ENCODE data around the gene NPC2. TPM values are rescaled to one million over a fixed set of nuclear protein-coding genes. Genes with fewer than 3 reads are reported as not detected.

The NPC2 gene
- total and polyA plus RNA-seq, 5 donors from 2014 or later: 33.1 to 144 (median 102) TPM

DNA sequence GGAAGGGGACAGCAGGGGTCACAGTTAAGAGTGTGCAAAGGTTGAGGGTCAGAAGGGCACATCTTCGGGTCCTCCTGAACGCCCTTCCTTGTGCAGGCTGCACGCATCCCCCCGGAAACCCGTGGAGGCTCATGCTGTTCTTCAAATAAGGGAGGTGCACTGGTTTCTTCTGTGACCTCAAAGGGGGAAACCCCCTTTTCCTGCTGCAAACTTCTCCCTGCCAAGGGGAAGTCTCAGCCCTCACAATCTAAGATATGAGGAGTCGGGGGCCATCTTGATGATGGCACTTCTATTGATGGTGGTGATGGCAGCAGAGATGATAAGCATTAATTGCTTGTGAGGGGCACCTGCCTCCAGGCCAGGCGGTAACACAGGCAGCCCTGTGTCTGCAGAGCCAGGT, 40.5 kb upstream of the NPC2 start:
- Histone ChIP-seq H3K4me3 (ENCODE audit: low read depth, low read length) (no peak overlapping the region), H3K27ac (ENCODE audit: insufficient read depth, low read length, poor library complexity, severe bottlenecking) (no peak overlapping the region), H3K4me1 (ENCODE audit: control insufficient read depth, insufficient read depth, low read length, poor library complexity, severe bottlenecking) (no peaks in the 10 kb centered on the region), H3K27me3 (ENCODE audit: control insufficient read depth, insufficient read depth, low read length) (no peaks in the 10 kb centered on the region), H3K36me3 (ENCODE audit: control insufficient read depth, insufficient read depth, low read length) (no peaks in the 10 kb centered on the region), H3K9me3 (ENCODE audit: control insufficient read depth in 2 of 2, low read length in 2 of 2) (no peaks in the 10 kb centered on the region)
- Mint-ChIP-seq H3K9me3 (peaks cover 0 to 1% (median 0%) of the 10 kb centered on the region in 7 donors), H3K27me3 (peaks cover 5% of the 10 kb centered on the region), H3K27ac (no peak overlapping the region), H3K4me3 (no peak overlapping the region), H3K4me1 (peaks cover 0 to 2% (median 1%) of the 10 kb centered on the region in 4 donors), H3K36me3 (no peaks in the 10 kb centered on the region)
- no peak for ATAC-seq (ENCODE audit: low read depth in 2 of 2)
- no peak for DNase-seq

DNA sequence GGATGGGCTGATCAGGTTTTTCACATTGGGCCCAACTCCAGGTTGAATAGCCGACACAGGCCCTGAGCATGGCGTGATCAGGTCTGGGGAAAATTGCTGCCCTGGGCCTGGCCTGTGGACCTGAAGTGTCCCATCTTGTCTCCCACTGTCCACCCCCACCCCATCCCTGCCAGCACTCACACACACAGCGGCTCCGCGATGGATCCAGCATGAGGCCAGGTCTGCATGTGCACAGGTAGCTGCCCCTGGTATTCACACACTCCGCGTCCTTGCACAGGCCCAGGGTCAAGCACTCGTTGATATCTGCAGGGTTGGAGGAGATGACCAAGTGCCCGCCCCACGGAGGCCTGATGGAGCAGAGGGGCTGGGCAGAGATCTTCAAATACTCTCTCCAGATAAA, 39.1 kb upstream of the NPC2 start:
- Histone ChIP-seq H3K27ac (ENCODE audit: insufficient read depth, low read length, poor library complexity, severe bottlenecking) (no peak overlapping the region), H3K36me3 (ENCODE audit: control insufficient read depth, insufficient read depth, low read length) (no peaks in the 10 kb centered on the region), H3K4me1 (ENCODE audit: control insufficient read depth, insufficient read depth, low read length, poor library complexity, severe bottlenecking) (no peaks in the 10 kb centered on the region), H3K4me3 (ENCODE audit: low read depth, low read length) (no peak overlapping the region), H3K9me3 (ENCODE audit: control insufficient read depth in 2 of 2, low read length in 2 of 2) (no peaks in the 10 kb centered on the region), H3K27me3 (ENCODE audit: control insufficient read depth, insufficient read depth, low read length) (no peaks in the 10 kb centered on the region)
- DNase-seq (no peak), ATAC-seq (ENCODE audit: low read depth in 2 of 2) (no peak)
- no peak overlapping the region for H3K27ac Mint-ChIP-seq
- peaks cover 0 to 1% (median 0%) of the 10 kb centered on the region in 7 donors for H3K9me3 Mint-ChIP-seq
- H3K4me1 Mint-ChIP-seq: peaks cover 0 to 2% (median 1%) of the 10 kb centered on the region in 4 donors
- H3K36me3 Mint-ChIP-seq: no peaks in the 10 kb centered on the region
- no peak overlapping the region for H3K4me3 Mint-ChIP-seq
- H3K27me3 Mint-ChIP-seq: peaks cover 7% of the 10 kb centered on the region

DNA sequence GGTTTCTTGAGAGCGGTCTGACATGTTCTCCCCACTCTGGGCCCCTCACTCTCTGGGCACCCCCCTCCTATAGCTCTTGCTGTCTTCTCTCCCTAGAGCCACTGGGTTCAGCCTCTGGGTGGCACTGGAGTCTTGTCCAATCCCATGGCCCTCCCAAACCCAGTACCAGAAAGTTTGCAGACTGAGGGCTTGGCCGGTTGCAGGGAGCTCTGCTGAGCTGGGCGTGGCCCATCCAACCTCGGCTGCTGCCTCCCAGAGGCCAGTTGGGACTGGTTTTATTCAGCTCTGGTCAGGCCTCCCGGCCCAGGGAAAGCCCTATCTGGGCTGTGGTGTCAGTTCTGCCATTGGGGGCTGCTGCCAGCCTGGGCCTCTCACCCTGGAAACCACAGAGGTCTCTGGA, 38.4 kb upstream of the NPC2 start:
- DNase-seq: no peak
- Mint-ChIP-seq H3K4me1 (peaks cover 0 to 2% (median 1%) of the 10 kb centered on the region in 4 donors), H3K4me3 (no peak overlapping the region), H3K27ac (no peak overlapping the region), H3K36me3 (no peaks in the 10 kb centered on the region), H3K27me3 (peaks cover 10% of the 10 kb centered on the region), H3K9me3 (peaks cover 0 to 1% (median 0%) of the 10 kb centered on the region in 7 donors)
- Histone ChIP-seq H3K27me3 (ENCODE audit: control insufficient read depth, insufficient read depth, low read length) (no peaks in the 10 kb centered on the region), H3K27ac (ENCODE audit: insufficient read depth, low read length, poor library complexity, severe bottlenecking) (no peak overlapping the region), H3K36me3 (ENCODE audit: control insufficient read depth, insufficient read depth, low read length) (no peaks in the 10 kb centered on the region), H3K4me1 (ENCODE audit: control insufficient read depth, insufficient read depth, low read length, poor library complexity, severe bottlenecking) (no peaks in the 10 kb centered on the region), H3K9me3 (ENCODE audit: control insufficient read depth in 2 of 2, low read length in 2 of 2) (no peaks in the 10 kb centered on the region), H3K4me3 (ENCODE audit: low read depth, low read length) (no peak overlapping the region)
- no peak for ATAC-seq (ENCODE audit: low read depth in 2 of 2)

DNA sequence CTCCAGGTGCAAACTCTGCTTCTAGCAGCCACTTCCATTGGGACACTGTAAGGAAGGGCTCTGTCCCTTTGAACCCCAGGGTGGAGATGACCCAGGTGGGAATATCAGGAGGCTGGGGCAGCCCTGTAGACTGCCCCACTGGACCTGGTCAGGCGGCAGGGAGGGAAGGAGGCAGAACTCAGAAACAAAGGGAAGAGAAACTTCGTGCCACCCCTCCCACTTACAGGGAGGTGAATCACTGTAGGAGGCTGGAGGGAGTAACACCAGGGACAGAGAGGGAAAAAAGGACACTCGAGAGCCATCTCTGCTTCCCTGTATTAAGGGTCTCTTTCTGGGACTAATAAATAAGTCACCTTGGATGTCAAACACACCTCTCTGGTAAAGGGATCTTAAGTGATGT, 37.9 kb upstream of the NPC2 start:
- Histone ChIP-seq H3K4me1 (ENCODE audit: control insufficient read depth, insufficient read depth, low read length, poor library complexity, severe bottlenecking) (no peaks in the 10 kb centered on the region), H3K27ac (ENCODE audit: insufficient read depth, low read length, poor library complexity, severe bottlenecking) (no peak overlapping the region), H3K27me3 (ENCODE audit: control insufficient read depth, insufficient read depth, low read length) (no peaks in the 10 kb centered on the region), H3K4me3 (ENCODE audit: low read depth, low read length) (no peak overlapping the region), H3K36me3 (ENCODE audit: control insufficient read depth, insufficient read depth, low read length) (no peaks in the 10 kb centered on the region), H3K9me3 (ENCODE audit: control insufficient read depth in 2 of 2, low read length in 2 of 2) (no peaks in the 10 kb centered on the region)
- Mint-ChIP-seq H3K4me3 (no peak overlapping the region), H3K4me1 (peaks cover 0 to 2% (median 1%) of the 10 kb centered on the region in 4 donors), H3K9me3 (peaks cover 0 to 1% (median 0%) of the 10 kb centered on the region in 7 donors), H3K27me3 (peaks cover 14% of the 10 kb centered on the region), H3K27ac (no peak overlapping the region), H3K36me3 (no peaks in the 10 kb centered on the region)
- ATAC-seq (ENCODE audit: low read depth in 2 of 2) (no peak), DNase-seq (no peak)

DNA sequence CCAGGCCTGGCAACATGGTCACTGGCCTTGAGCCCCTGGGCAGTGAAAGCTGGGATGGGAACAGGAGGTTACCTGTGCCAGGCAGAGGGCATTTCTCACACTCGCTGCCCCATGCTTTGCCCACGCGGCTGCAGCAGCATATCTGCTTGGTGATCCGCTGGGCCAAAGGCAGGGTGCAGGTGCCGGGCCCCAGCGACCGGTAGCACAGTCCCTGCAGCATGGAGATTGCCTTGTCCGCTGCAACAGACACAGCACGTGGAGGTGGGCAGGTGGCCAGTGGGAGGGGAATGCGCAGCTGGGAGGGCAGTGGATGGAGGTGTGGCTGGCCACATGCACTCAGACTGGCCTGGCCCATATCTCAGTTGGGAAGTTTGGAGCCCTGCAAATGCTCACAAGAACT, 35.8 kb upstream of the NPC2 start:
- Histone ChIP-seq H3K36me3 (ENCODE audit: control insufficient read depth, insufficient read depth, low read length) (no peaks in the 10 kb centered on the region), H3K9me3 (ENCODE audit: control insufficient read depth in 2 of 2, low read length in 2 of 2) (no peaks in the 10 kb centered on the region), H3K27ac (ENCODE audit: insufficient read depth, low read length, poor library complexity, severe bottlenecking) (no peak overlapping the region), H3K27me3 (ENCODE audit: control insufficient read depth, insufficient read depth, low read length) (no peaks in the 10 kb centered on the region), H3K4me3 (ENCODE audit: low read depth, low read length) (no peak overlapping the region), H3K4me1 (ENCODE audit: control insufficient read depth, insufficient read depth, low read length, poor library complexity, severe bottlenecking) (no peaks in the 10 kb centered on the region)
- no peak for DNase-seq
- Mint-ChIP-seq H3K27ac (no peak overlapping the region), H3K4me1 (peaks cover 0 to 2% (median 1%) of the 10 kb centered on the region in 4 donors), H3K27me3 (peaks cover 22% of the 10 kb centered on the region), H3K9me3 (peaks cover 0 to 1% (median 0%) of the 10 kb centered on the region in 7 donors), H3K4me3 (no peak overlapping the region), H3K36me3 (no peaks in the 10 kb centered on the region)
- no peak for ATAC-seq (ENCODE audit: low read depth in 2 of 2)

DNA sequence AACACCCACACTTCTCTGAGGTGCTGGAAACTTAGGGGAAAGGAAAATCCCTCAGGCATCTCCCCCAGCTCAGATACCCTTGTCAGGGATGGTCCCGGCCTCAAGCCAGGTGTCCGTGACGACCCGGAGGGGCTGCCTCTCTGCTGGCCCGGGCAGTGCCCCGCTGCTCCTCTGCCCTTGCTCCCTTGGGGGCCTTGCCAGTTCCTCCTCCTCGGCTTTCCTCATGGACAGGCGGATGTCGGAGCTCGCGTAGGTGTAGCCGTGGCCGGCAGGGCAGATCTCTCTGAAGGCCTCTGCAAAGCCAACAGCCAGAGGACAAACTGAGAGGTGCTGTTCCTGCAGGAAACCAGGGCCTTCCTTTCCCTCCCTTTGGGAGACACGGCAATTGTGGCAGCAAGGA, 35.3 kb upstream of the NPC2 start:
- DNase-seq (no peak), ATAC-seq (ENCODE audit: low read depth in 2 of 2) (no peak)
- no peak overlapping the region for H3K27ac Mint-ChIP-seq
- peaks cover 0 to 1% (median 0%) of the 10 kb centered on the region in 7 donors for H3K9me3 Mint-ChIP-seq
- H3K4me1 Mint-ChIP-seq: peaks cover 0 to 2% (median 0%) of the 10 kb centered on the region in 4 donors
- Histone ChIP-seq H3K4me3 (ENCODE audit: low read depth, low read length) (no peak overlapping the region), H3K27me3 (ENCODE audit: control insufficient read depth, insufficient read depth, low read length) (no peaks in the 10 kb centered on the region), H3K36me3 (ENCODE audit: control insufficient read depth, insufficient read depth, low read length) (no peaks in the 10 kb centered on the region), H3K27ac (ENCODE audit: insufficient read depth, low read length, poor library complexity, severe bottlenecking) (no peak overlapping the region), H3K4me1 (ENCODE audit: control insufficient read depth, insufficient read depth, low read length, poor library complexity, severe bottlenecking) (no peaks in the 10 kb centered on the region), H3K9me3 (ENCODE audit: control insufficient read depth in 2 of 2, low read length in 2 of 2) (no peaks in the 10 kb centered on the region)
- H3K4me3 Mint-ChIP-seq: no peak overlapping the region
- H3K27me3 Mint-ChIP-seq: peaks cover 20% of the 10 kb centered on the region
- H3K36me3 Mint-ChIP-seq: no peaks in the 10 kb centered on the region

DNA sequence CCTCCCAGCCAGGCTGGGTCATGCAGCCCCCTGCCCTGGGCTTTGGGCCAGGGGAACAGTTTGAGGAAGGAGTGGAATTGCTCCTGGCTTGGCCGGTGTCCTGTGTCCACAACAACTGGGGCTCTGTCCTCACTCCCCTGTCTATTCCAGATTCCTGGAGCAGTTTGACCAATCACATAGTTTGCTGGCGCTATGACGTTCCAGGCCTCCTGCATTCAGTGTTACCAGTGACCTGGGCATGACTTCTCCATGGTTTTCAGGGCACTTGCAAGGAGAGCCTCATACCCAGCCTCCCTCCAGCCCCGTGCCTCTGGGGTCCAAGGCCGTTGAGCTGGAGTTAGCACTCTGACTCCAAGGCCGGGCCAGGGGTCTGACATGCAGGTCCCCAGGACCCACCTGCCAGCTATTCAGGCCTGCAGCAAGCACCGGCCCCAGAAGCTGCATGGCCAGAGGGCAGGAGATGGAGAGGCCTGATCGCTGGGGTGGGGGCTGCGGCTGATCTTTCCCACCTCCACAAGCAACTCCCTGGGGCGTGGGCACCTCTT, 34.7 kb upstream of the NPC2 start:
- DNase-seq (no peak), ATAC-seq (ENCODE audit: low read depth in 2 of 2) (no peak)
- H3K4me3 ChIP-seq (ENCODE audit: low read depth, low read length): no peak overlapping the region
- peaks cover 0 to 3% (median 0%) of the 10 kb centered on the region in 7 donors for H3K9me3 Mint-ChIP-seq
- no peak overlapping the region for H3K4me3 Mint-ChIP-seq
- H3K27ac Mint-ChIP-seq: peak overlapping the region in 1 of 3 donors; percentile 60
- H3K36me3 ChIP-seq (ENCODE audit: control insufficient read depth, insufficient read depth, low read length): no peaks in the 10 kb centered on the region
- no peaks in the 10 kb centered on the region for H3K9me3 ChIP-seq (ENCODE audit: control insufficient read depth in 2 of 2, low read length in 2 of 2)
- peaks cover 16% of the 10 kb centered on the region for H3K27me3 Mint-ChIP-seq
- no peaks in the 10 kb centered on the region for H3K4me1 ChIP-seq (ENCODE audit: control insufficient read depth, insufficient read depth, low read length, poor library complexity, severe bottlenecking)
- no peaks in the 10 kb centered on the region for H3K27me3 ChIP-seq (ENCODE audit: control insufficient read depth, insufficient read depth, low read length)
- H3K36me3 Mint-ChIP-seq: no peaks in the 10 kb centered on the region
- H3K4me1 Mint-ChIP-seq: no peaks in the 10 kb centered on the region
- H3K27ac ChIP-seq (ENCODE audit: insufficient read depth, low read length, poor library complexity, severe bottlenecking): no peak overlapping the region

DNA sequence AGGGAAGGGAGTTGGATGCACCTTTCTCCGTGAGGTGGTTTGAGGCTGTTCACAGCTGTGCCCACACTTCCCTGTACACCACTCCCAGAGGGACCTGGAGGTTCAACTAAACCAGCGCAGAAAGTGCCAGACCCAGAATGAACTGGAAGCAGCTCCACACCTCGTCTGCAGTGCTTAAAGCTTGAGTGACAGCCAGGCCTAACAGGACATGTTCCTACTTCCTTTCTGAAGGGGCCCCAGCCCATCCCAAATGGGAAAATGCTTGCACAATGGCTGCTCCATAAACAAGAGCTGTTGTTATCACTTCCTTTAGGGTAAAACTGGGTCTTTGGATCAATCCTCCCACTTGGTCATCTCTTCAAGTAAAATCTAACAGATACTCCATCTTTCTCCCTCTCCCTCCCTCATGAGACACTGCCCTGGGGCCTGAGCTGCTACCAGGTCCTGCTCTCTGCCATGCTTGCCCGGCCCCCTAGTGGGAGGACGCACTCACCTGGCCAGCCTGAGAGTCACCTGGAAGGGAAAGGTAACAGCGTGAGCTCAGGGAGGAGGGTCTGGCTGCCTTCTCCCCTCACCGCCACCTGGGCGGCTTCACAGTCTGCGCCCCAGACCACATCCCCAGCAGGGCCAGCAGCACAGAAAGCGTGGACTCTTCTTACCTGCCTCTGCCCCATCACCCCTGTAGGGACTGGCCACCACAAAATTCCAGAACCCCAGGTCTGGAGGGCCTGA, 33.9 kb upstream of the NPC2 start:
- DNase-seq (no peak), ATAC-seq (ENCODE audit: low read depth in 2 of 2) (no peak)
- H3K4me3 Mint-ChIP-seq: no peak overlapping the region
- peaks cover 0 to 3% (median 0%) of the 10 kb centered on the region in 7 donors for H3K9me3 Mint-ChIP-seq
- Histone ChIP-seq H3K9me3 (ENCODE audit: control insufficient read depth in 2 of 2, low read length in 2 of 2) (no peaks in the 10 kb centered on the region), H3K4me1 (ENCODE audit: control insufficient read depth, insufficient read depth, low read length, poor library complexity, severe bottlenecking) (no peaks in the 10 kb centered on the region), H3K27me3 (ENCODE audit: control insufficient read depth, insufficient read depth, low read length) (no peaks in the 10 kb centered on the region), H3K4me3 (ENCODE audit: low read depth, low read length) (no peak overlapping the region), H3K36me3 (ENCODE audit: control insufficient read depth, insufficient read depth, low read length) (no peaks in the 10 kb centered on the region), H3K27ac (ENCODE audit: insufficient read depth, low read length, poor library complexity, severe bottlenecking) (no peak overlapping the region)
- H3K27ac Mint-ChIP-seq: no peak overlapping the region
- H3K36me3 Mint-ChIP-seq: no peaks in the 10 kb centered on the region
- H3K27me3 Mint-ChIP-seq: peaks cover 16% of the 10 kb centered on the region
- no peaks in the 10 kb centered on the region for H3K4me1 Mint-ChIP-seq

Data from CD4-positive, CD25-positive, alpha-beta regulatory T cell (primary cell).